Measurements from ENCODE around the gene ARID1B. TPM values are rescaled to one million over a fixed set of nuclear protein-coding genes. Genes with fewer than 3 reads are reported as not detected.

The ARID1B gene
- total RNA-seq, 2 experiments from 2014 or later = 90.1 to 164 TPM

DNA sequence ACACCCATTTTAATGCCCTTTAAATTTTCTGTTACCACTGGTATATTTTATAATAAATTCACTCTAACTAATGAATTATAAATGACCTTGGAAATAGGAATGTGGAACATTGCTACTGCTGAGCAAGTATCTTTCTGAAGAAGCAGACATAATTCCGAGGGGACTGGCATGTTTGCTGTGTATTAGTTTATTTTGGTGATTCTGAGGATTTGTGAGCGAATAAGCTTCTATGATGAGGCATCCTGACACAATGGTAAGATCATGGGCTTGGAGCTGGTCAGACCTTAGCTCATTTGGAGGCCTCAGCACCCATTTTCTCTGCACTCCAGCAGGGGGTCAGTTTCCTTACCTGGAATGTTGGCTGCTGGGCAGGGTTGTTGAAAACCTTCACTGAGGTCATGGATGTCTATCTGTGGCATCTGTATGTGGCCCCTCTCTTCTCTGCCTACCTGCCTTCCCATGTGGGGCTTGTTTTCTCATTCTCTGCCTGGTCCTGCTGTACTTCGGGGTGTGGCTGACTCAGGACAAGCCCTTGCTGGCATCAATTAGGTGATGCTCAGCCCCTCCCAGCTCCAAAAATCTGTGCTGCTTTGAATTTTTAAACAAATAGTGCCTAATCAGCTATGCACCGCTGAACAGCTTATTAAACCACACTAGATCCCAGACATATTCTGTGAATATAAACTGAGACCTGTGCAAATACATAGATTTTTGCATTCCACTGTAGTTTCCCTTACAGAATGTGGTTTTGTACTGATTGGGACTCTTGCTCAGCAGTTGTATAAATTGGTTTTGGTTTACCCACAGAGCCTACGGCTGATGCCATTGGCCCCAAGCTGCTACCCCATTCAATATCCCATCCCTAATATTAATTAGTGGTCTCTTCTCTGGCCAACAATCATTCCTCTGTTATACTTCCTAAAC, 10.7 kb downstream of the ARID1B start:
- ChIA-PET POLR2A (interaction anchor here (0.5 to 1.4 kb wide), 7 partner anchors 9 to 146 kb away, joined by 3 to 6 read pairs (median 3); no protein-coding TSS in a partner anchor), CTCF (ENCODE audit: unreplicated experiment) (no interaction called here)
- no TSS peak for BruUV-seq (replicated peaks)
- no peaks in the 10 kb centered on the region for H3K9me2 ChIP-seq (ENCODE audit: insufficient read depth, low read length)
- intact Hi-C loops (cut with micrococcal nuclease; ENCODE audit: unreplicated experiment) = loop anchor here (10.0 kb wide), 3 partner anchors 97 to 487 kb away; no protein-coding TSS in a partner anchor
- TF ChIP-seq, protein P1, sequence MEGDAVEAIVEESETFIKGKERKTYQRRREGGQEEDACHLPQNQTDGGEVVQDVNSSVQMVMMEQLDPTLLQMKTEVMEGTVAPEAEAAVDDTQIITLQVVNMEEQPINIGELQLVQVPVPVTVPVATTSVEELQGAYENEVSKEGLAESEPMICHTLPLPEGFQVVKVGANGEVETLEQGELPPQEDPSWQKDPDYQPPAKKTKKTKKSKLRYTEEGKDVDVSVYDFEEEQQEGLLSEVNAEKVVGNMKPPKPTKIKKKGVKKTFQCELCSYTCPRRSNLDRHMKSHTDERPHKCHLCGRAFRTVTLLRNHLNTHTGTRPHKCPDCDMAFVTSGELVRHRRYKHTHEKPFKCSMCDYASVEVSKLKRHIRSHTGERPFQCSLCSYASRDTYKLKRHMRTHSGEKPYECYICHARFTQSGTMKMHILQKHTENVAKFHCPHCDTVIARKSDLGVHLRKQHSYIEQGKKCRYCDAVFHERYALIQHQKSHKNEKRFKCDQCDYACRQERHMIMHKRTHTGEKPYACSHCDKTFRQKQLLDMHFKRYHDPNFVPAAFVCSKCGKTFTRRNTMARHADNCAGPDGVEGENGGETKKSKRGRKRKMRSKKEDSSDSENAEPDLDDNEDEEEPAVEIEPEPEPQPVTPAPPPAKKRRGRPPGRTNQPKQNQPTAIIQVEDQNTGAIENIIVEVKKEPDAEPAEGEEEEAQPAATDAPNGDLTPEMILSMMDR (conservative IDR thresholded peaks at IDR 0.05; ENCODE audit: low read length) = no peak
- TF ChIP-seq EZH2phosphoT487 (IDR thresholded peaks at IDR 0.05; ENCODE audit: borderline replicate concordance, low read depth, low read length) = no peak
- H3K4me1 ChIP-seq (ENCODE audit: insufficient read depth, low read length, poor library complexity, severe bottlenecking) = peaks cover 93% of the 10 kb centered on the region
- H3K79me2 ChIP-seq (ENCODE audit: insufficient read depth, low read depth, low read length) = peaks cover 100% of the 10 kb centered on the region
- peaks cover 59% of the 10 kb centered on the region for H4K20me1 ChIP-seq (ENCODE audit: insufficient read depth, low read length)
- H3K4me3 ChIP-seq (ENCODE audit: low read depth, low read length, poor library complexity, severe bottlenecking) = peak overlapping the region; percentile 3
- H2AFZ ChIP-seq (ENCODE audit: low read length) = no peak overlapping the region
- DNase-seq (ENCODE audit: low spot score) = peak; percentile 25
- H3K9me3 ChIP-seq (ENCODE audit: low read length) = no peaks in the 10 kb centered on the region
- peaks cover 69% of the 10 kb centered on the region for H3K36me3 ChIP-seq (ENCODE audit: insufficient read depth, low read length)
- H3K4me2 ChIP-seq (ENCODE audit: low read length) = peak overlapping the region; percentile 52
- no peak overlapping the region for H3K27ac ChIP-seq (ENCODE audit: low read depth, low read length, poor library complexity, severe bottlenecking)

DNA sequence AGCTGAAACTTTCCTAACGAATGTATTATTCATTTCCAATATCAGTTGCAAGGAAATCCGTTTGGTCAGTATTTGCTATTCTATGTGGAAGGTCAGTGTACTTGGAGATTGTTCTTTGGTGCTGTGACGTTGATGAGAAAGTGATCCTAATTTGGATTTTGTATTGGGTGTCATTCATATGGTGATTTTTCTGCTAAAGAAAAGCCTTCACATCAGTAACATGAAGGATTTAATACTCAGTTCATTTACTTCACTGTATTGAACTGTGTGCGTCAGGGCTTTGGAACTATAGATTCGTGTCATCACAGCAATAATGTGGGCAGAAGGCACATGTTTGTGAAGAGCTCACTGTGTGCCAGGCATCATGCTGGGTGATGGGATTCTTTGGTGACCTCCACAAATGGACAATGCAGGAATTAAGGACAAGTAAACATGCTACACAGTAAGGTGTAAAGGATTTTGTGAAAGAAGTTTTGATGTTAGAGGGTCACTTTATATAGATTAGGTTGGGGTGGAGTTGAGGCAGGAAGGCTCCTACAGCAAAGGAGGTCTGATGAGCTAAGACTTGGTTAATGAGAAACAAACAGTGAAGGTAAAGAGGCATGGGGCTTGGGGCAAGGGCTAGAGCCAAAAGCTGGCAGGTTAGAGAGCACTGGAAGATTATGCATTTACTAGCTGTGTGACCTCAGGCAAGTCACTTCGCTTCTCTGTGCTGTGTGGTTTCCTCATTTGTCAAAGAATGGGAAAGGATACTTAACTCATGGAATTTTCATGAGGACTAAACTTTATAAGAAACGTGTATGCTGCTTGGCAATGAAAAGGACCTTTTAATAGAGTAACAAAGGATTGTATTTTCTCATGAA, 12.1 kb downstream of the ARID1B start:
- no peak for DNase-seq (ENCODE audit: low spot score)
- no peak overlapping the region for H3K4me3 ChIP-seq (ENCODE audit: low read depth, low read length, poor library complexity, severe bottlenecking)
- no peak overlapping the region for H2AFZ ChIP-seq (ENCODE audit: low read length)
- H3K36me3 ChIP-seq (ENCODE audit: insufficient read depth, low read length) = peaks cover 64% of the 10 kb centered on the region
- peaks cover 91% of the 10 kb centered on the region for H3K4me1 ChIP-seq (ENCODE audit: insufficient read depth, low read length, poor library complexity, severe bottlenecking)
- ChIA-PET CTCF (ENCODE audit: unreplicated experiment) (no interaction called here), POLR2A (interaction anchor here (0.6 to 1.3 kb wide), 5 partner anchors 12 to 37 kb away, joined by 3 to 4 read pairs (median 3); no protein-coding TSS in a partner anchor)
- H3K79me2 ChIP-seq (ENCODE audit: insufficient read depth, low read depth, low read length) = peaks cover 100% of the 10 kb centered on the region
- intact Hi-C loops (cut with micrococcal nuclease; ENCODE audit: unreplicated experiment) = loop anchor here (10.0 kb wide), 3 partner anchors 95 to 485 kb away; no protein-coding TSS in a partner anchor
- H4K20me1 ChIP-seq (ENCODE audit: insufficient read depth, low read length) = peaks cover 45% of the 10 kb centered on the region
- peak overlapping the region; percentile 78 for H3K4me2 ChIP-seq (ENCODE audit: low read length)
- H3K27ac ChIP-seq (ENCODE audit: low read depth, low read length, poor library complexity, severe bottlenecking) = no peak overlapping the region
- no peak for TF ChIP-seq EZH2phosphoT487 (IDR thresholded peaks at IDR 0.05; ENCODE audit: borderline replicate concordance, low read depth, low read length)
- TF ChIP-seq, protein P1 (conservative IDR thresholded peaks at IDR 0.05; ENCODE audit: low read length) = no peak
- H3K9me2 ChIP-seq (ENCODE audit: insufficient read depth, low read length) = no peaks in the 10 kb centered on the region
- H3K9me3 ChIP-seq (ENCODE audit: low read length) = no peaks in the 10 kb centered on the region
- BruUV-seq (replicated peaks) = no TSS peak

Data from OCI-LY7 (cell line).